Myocyte (in vitro differentiated cells): ENCODE results near the gene NCOA1. TPM values are rescaled to one million over a fixed set of nuclear protein-coding genes. Genes with fewer than 3 reads are reported as not detected.

Experiments
- DNase-seq: peaks from one replicate; pipeline ENCODE4 v3.0.0-alpha.2; 2012; ENCODE audit warnings: low read depth
- total RNA-seq: library from RNA; depleted of rRNA; stranded (reverse); fragments of >200 nt; gene quantifications from 2 replicates; pipeline ENCODE4 v1.2.3, GENCODE V29; 2014

The NCOA1 gene
- total RNA-seq, 1 donor from 2014 or later = 49.2 TPM

GRCh38 chr2:24731040-24731439, 240.0 kb downstream of the NCOA1 start:
- no peak for DNase-seq

GRCh38 chr2:24731923-24732322, 240.9 kb downstream of the NCOA1 start:
- DNase-seq = no peak

GRCh38 chr2:24734741-24735140, 243.7 kb downstream of the NCOA1 start:
- no peak for DNase-seq

DNA sequence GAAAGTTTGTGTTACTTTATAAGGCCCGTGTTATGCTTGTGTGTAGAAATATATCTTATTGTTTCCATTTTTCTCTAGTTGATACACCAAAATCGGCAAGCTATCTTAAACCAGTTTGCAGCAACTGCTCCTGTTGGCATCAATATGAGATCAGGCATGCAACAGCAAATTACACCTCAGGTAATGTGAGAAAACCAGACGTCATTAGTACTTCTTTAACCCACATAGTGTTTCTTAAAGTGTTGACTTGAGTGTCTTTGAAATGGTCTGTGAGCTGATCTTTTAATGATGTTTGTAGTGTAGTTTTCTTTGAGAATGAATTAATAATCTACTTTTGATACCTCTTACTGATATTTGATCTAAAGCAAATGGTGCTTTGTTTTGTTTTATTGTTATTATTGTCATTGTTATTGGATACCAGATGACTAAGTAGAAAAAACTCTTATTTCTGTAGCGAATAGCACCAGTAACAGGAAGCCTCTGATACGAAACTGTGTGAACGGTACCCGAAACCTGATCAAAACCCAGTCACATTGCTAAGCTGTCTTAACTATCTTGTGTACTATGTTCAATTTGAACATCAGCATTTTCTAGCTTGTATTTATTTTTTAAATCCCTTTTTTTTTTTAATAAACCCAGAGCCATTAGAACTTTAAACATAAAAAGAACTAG, 248.4 kb downstream of the NCOA1 start:
- no peak for DNase-seq

DNA sequence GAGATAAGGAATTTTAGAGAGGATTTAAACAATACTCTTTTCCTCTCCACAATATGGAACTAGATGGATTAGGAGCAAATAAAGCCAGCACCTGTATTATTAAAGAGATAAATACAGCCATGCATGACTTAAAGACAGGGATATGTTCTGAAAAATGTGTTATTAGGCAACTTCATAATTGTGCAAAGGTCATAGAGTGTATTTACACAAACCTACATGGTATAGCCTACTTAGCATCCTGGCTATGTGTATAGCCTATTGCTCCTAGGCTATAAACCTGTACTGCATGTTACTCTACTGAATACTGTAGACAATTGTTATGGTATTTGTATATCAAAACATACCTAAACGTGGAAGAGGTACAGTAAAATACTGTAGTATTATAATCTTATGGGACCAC, 249.1 kb downstream of the NCOA1 start:
- no peak for DNase-seq

- no peak for DNase-seq
Observed at GRCh38 chr2:24742730-24743129, 251.7 kb downstream of the NCOA1 start.

DNA sequence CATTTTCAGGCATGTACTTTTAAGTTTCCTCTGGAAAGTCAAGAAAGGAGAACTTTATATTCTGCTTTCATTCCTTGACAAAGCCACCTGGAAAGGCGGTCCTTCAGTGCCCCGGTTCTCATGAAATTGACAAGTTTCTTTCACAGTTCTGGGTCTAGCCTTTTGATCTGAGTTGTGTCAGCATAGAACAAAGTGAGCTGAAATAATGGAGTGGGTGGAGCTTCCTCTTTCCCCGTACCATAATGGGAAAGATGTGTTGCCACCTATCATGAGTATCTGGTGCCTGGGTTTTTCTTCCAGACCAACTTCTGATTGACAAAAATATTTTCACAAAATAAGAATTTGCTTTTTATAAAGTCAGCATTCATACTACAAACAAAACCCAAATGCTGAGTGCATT, 252.9 kb downstream of the NCOA1 start:
- no peak for DNase-seq

DNA sequence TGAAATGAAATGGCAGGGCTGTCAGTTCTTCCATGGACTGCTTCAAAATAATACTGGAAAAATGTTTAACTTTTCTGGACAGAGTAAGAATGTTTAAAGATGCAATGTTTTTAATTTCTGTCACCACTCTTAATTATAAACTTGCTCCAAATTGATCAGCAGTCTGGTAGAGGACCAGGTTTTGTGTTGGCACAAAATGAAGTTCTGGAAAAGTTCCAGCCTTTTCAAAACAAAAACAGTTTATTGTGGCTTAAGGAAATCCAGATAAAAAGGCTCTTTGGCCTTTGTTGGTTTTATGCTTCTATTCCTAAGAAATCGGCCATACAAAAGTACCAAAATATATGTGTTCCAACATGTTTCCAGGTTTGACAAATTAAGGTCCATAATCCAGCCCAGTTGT, 253.3 kb downstream of the NCOA1 start:
- no peak for DNase-seq

- DNase-seq = no peak
Observed at GRCh38 chr2:24745825-24746224, 254.8 kb downstream of the NCOA1 start.

GRCh38 chr2:24747299-24747698, 256.2 kb downstream of the NCOA1 start:
- DNase-seq = no peak

GRCh38 chr2:24749069-24749691, 258.1 kb downstream of the NCOA1 start:
- DNase-seq = no peak

DNA sequence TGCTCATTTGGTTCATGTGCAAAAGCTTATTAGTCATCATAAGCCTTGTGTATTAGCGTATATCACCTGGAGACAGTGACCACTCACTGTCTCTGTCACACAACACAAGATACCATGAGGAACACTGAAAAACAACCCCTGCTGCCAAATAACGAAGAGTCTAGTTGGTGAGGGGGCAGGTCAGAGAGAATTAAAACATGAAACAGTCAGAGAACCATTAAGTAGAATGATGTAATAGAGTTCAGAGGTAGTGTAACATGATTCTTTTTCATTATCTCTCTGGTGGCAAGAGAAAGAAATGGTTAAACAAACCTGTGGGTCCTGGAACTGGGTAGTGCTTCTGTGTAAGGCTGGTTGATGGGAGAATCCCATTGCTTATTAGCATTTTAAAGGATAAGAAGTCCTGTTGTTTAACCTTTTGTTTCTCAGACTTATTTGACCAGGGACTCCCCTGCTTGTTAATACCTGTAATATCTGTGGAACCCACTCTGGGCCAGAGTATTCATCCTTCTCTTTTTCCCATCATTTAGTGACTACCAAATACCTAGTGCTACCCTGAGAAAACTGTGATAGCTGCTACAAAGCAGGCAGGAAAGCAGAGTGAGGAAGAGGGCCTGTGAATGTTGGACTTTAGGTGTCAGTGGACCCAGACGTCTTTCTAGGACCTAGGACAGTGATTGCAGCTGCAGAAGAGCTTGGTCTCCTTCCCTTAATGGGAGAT, 264.1 kb downstream of the NCOA1 start:
- no peak for DNase-seq

DNA sequence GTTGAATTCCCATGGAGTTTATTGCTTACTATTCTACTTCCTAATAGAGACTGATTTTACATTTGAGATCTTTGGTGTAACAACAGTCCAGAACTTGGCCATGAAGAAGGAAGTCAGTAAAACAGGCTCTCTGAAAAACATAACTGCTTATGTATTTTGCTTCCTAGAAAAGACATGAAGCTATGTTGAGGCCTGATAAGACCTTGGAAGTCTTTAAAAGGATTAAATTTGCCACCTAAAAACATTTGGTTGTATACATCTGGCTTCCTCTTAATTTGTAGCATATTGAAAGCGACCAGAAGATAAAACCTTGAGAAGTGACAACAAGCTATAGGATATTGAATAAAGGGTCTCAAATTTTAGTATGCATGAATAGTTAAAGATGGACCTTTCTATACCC, 265.7 kb downstream of the NCOA1 start:
- no peak for DNase-seq

DNA sequence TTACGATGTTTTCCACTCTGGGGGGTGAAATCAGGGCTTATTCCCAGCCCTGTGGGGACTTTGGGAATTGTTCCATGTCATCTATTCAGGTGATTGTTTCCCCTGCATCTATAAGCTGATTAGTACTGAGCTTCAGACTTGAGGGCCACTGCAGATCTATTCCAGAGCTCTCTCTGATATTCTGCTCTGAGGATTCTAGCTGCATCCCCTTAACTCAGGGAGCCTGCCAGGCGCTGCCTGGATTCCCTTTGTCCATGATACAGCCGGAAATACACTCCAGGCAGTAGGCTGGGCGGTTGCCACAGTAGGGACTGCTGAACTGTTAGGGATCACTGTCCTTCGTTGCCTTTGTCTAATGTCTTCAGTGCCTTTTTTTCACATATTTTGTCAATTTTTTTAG, 270.8 kb downstream of the NCOA1 start:
- no peak for DNase-seq

DNA sequence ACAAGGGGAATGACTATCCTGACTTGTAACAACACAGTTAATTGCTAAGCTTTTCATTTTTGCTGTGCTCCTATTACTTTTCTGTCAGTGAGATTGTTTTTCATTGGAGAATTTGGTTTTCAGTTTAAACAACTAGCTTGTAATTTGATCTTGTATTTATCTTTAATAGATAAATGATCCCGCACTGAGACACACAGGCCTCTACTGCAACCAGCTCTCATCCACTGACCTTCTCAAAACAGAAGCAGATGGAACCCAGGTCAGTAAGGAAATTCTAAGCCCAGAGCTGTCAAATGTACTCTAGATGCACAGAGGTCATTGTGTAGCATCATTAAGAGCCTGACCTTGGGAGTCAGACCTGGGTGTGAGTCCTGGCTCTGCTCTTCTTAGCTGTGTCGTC, 271.5 kb downstream of the NCOA1 start:
- no peak for DNase-seq

GRCh38 chr2:24763843-24764242, 272.8 kb downstream of the NCOA1 start:
- DNase-seq = no peak

- peak; percentile 34 for DNase-seq
Observed at GRCh38 chr2:24766609-24767008, 275.6 kb downstream of the NCOA1 start.

- no peak for DNase-seq
Observed at GRCh38 chr2:24768013-24768412, 277.0 kb downstream of the NCOA1 start.

DNA sequence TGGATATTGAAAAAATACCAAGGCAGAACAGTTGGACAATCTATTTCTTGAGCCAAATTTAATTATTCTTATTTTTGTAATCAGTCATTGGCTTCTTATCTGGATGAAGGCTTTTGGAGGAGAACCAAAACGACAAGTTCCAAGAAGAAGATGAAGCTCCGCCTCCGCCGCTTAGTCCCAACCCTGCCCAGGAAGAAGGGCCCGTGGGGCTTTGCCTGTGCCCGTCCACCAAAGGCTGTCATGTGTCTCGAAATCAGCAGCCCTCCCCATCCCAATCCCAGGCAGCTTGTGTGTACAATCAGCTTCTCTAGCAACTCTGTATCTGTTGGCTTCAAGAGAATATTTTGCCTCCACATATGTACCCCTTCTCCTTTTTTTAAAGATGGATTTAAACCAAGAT, 277.5 kb downstream of the NCOA1 start:
- DNase-seq = no peak

GRCh38 chr2:24771061-24771460, 280.0 kb downstream of the NCOA1 start:
- no peak for DNase-seq

DNA sequence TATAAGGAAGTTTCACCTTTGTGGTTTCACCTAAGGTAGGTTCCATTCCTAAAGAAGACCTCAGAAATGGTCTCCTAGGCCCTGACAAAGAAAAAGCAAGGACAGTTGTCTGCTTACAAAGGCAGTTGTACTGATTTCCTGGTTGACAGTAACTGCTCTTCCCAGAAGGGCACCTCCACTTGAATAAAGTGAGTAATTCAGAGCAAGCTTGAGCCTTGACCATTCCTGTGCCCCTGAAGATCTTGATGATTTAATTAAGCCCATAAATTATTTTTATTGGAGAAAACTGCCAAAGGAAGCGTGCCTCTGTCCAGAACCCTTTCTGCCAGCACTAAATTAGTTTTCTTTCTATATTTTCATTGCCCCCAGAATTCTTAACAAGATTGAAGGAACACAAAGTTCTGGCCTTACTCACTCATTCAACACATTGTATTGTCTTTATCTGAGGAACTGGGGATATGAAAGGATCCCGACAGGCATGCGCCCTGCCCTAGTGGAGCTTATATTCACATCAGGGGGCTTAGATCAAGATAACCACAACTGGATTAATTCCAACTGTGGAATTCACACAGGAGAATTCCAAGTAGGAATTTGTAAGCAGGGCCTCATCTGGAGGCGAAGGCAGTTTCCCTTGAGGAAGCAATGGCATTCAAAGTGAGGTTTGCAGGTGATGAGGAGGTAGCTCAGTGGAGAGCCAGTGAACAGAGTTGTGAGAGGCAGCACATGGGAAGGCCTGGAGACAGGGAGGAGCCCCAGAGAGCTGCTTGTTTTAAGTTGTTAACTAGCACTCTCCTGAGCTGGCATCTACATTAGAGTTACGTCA, 280.9 kb downstream of the NCOA1 start:
- DNase-seq = no peak

DNA sequence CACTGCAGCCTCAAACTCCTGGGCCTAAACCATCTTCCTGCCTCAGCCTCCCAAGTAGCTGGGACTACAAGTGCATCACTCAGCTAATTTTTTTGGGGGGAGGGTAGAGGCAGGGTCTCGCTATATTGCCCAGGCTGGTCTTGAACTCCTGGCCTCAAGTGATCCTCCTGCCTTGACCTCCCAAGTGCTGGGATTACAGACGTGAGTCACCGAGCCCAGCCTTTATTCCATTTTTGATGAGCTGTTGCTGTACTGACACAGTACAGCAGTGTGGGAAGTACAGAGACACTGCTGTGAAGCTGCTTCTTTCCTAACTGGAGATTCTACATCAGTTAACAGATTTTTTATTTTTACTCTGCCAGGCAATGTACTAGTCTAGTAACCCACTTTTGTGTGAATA, 283.3 kb downstream of the NCOA1 start:
- DNase-seq = no peak
